Measurements from ENCODE around the gene CXCL1.

DNA sequence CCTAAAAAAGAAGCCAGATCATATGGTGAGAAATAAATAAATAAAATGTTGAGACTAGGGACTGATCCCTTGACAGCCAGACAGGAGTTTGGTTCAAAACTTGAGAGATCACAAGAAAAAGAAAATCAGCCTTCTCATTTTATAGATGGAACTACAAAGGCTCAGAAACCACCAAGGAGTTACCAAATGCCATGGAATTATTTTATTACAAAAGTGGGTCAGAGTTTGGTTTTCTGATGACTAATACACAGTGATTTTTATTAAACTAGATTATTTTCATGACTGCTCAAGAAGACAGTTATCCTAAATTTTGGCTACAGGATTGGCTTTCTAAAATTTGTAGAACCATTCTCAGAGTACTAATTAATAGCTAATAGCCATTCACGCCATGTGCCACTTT, 6.2 kb downstream of the CXCL1 start:
- TF ChIP-seq POLR2A (IDR thresholded peaks at IDR 0.05; ENCODE audit: insufficient read depth in 1 of 2, low read depth in 2 of 2, low read length in 2 of 2) (no peak), ARHGAP35 (CRISPR knock-in tag; IDR thresholded peaks at IDR 0.05; ENCODE audit: borderline replicate concordance) (no peak), TCF7L2 (IDR thresholded peaks at IDR 0.05; ENCODE audit: low read depth, low read length) (no peak), MTA1 (CRISPR knock-in tag; IDR thresholded peaks at IDR 0.05; ENCODE audit: borderline replicate concordance) (no peak), EP300 (IDR thresholded peaks at IDR 0.05; ENCODE audit: low read depth in 2 of 2, low read length in 2 of 2) (no peak), EP300 (CRISPR knock-in tag; IDR thresholded peaks at IDR 0.05; ENCODE audit: borderline replicate concordance) (no peak), HNF4A (CRISPR knock-in tag; IDR thresholded peaks at IDR 0.05) (no peak), CREM (IDR thresholded peaks at IDR 0.05) (no peak), CREM (CRISPR knock-in tag; IDR thresholded peaks at IDR 0.05) (no peak), ZNF34 (CRISPR knock-in tag; IDR thresholded peaks at IDR 0.05; ENCODE audit: borderline replicate concordance) (no peak), NFYC (CRISPR knock-in tag; IDR thresholded peaks at IDR 0.05) (no peak)
- TF ChIP-seq, protein P1, sequence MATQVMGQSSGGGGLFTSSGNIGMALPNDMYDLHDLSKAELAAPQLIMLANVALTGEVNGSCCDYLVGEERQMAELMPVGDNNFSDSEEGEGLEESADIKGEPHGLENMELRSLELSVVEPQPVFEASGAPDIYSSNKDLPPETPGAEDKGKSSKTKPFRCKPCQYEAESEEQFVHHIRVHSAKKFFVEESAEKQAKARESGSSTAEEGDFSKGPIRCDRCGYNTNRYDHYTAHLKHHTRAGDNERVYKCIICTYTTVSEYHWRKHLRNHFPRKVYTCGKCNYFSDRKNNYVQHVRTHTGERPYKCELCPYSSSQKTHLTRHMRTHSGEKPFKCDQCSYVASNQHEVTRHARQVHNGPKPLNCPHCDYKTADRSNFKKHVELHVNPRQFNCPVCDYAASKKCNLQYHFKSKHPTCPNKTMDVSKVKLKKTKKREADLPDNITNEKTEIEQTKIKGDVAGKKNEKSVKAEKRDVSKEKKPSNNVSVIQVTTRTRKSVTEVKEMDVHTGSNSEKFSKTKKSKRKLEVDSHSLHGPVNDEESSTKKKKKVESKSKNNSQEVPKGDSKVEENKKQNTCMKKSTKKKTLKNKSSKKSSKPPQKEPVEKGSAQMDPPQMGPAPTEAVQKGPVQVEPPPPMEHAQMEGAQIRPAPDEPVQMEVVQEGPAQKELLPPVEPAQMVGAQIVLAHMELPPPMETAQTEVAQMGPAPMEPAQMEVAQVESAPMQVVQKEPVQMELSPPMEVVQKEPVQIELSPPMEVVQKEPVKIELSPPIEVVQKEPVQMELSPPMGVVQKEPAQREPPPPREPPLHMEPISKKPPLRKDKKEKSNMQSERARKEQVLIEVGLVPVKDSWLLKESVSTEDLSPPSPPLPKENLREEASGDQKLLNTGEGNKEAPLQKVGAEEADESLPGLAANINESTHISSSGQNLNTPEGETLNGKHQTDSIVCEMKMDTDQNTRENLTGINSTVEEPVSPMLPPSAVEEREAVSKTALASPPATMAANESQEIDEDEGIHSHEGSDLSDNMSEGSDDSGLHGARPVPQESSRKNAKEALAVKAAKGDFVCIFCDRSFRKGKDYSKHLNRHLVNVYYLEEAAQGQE (IDR thresholded peaks at IDR 0.05; ENCODE audit: borderline replicate concordance in 1 of 2, low read depth in 1 of 2, low read length in 2 of 2) = no peak
- TF ChIP-seq, protein P2, sequence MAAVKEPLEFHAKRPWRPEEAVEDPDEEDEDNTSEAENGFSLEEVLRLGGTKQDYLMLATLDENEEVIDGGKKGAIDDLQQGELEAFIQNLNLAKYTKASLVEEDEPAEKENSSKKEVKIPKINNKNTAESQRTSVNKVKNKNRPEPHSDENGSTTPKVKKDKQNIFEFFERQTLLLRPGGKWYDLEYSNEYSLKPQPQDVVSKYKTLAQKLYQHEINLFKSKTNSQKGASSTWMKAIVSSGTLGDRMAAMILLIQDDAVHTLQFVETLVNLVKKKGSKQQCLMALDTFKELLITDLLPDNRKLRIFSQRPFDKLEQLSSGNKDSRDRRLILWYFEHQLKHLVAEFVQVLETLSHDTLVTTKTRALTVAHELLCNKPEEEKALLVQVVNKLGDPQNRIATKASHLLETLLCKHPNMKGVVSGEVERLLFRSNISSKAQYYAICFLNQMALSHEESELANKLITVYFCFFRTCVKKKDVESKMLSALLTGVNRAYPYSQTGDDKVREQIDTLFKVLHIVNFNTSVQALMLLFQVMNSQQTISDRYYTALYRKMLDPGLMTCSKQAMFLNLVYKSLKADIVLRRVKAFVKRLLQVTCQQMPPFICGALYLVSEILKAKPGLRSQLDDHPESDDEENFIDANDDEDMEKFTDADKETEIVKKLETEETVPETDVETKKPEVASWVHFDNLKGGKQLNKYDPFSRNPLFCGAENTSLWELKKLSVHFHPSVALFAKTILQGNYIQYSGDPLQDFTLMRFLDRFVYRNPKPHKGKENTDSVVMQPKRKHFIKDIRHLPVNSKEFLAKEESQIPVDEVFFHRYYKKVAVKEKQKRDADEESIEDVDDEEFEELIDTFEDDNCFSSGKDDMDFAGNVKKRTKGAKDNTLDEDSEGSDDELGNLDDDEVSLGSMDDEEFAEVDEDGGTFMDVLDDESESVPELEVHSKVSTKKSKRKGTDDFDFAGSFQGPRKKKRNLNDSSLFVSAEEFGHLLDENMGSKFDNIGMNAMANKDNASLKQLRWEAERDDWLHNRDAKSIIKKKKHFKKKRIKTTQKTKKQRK (IDR thresholded peaks at IDR 0.05; ENCODE audit: low read length) = no peak
- TF ChIP-seq, protein P3, sequence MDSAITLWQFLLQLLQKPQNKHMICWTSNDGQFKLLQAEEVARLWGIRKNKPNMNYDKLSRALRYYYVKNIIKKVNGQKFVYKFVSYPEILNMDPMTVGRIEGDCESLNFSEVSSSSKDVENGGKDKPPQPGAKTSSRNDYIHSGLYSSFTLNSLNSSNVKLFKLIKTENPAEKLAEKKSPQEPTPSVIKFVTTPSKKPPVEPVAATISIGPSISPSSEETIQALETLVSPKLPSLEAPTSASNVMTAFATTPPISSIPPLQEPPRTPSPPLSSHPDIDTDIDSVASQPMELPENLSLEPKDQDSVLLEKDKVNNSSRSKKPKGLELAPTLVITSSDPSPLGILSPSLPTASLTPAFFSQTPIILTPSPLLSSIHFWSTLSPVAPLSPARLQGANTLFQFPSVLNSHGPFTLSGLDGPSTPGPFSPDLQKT (CRISPR knock-in tag; IDR thresholded peaks at IDR 0.05; ENCODE audit: borderline replicate concordance) = no peak

All from HepG2 (cell line).